HG03045 (cell line): Measurements from ENCODE around the gene INSR.
"Not testable (repeated sequence)": the region's sequence is repeated elsewhere in the genome, so short reads cannot be mapped to it uniquely, and the experiment has no call there.

Experiments used
- ATAC-seq: cut with Tn5 transposase; IDR thresholded peaks from one replicate; pipeline ENCODE4 v1.9.1; 2021; ENCODE audit warnings: mild to moderate bottlenecking, moderate library complexity; ENCODE audit not compliant: unreplicated experiment

The INSR gene

DNA sequence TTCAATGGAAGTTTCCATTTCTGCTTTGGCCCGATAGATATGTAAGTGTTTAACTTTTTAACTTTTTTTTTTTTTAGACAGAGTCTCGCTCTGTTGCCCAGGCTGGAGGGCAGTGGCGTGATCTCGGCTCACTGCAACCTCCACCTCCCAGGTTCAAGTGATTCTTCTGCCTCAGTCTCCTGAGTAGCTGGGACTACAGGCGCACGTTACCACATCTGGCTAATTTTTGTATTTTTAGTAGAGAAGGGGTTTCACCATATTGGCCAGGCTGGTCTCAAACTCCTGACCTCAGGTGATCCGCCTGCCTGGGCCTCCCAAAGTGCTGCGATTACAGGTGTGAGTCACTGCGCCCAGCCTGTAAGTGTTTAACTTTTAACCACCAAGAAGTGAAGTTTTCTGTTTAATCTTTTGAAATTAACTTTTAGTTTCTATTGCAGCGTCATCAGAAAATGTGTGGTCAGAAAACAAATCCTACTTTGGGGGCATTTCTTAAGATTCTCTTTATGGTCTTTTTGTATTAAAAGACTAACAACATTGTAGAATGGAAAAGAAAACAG is 147.0 kb downstream of the INSR start:
- not testable (repeated sequence) for ATAC-seq

DNA sequence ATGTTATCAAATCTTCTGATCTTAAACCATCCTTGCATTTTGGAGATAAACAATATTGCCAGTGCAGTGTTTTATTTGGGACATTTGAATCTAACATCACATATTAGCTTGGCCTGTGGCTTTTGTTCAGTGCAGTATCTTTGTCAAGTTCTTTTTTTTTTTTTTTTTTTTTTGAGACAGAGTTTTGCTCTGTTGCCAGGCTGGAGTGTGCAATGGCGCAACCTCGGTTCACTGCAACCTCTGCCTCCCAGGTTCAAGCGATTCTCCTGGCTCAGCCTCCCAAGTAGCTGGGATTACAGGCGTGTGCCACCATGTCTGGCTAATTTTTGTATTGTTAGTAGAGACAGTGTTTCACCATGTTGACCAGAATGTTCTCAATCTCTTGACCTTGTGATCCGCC is 148.1 kb downstream of the INSR start:
- not testable (repeated sequence) for ATAC-seq

DNA sequence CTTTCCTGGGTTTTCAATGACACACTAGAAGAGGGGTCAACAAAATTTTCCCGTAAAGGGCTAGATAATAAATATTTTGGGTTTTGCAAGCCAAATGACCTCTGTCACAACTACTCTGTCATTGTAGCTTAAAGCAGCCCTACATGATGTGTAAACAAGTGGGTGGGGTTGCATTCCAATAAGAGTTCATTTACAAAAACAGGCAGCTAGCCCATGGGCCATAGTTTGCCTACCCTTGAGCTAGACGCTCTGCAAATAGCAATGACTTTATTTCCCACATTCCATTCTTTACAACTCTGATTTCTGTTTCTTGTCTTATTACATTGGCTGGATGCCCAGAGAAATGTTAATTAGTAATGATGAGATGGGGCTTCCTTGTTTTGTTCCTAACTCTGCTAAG is 148.7 kb downstream of the INSR start:
- no peak for ATAC-seq

DNA sequence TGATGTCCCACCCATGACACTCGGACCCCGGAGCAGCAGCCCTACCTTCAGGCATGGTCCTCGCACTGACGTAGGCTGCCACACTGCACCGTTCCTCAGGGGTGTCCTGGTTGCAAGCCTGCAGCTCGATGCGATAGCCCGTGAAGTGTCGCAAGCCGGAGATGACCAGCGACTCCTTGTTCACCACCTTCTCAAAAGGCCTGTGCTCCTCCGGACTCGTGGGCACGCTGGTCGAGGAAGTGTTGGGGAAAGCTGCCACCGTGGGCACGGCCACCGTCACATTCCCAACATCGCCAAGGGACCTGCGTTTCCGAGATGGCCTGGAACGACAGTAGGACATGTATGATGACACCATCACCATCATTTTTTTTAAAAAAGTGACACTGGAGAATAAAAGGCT is 151.4 kb downstream of the INSR start:
- ATAC-seq = no peak

DNA sequence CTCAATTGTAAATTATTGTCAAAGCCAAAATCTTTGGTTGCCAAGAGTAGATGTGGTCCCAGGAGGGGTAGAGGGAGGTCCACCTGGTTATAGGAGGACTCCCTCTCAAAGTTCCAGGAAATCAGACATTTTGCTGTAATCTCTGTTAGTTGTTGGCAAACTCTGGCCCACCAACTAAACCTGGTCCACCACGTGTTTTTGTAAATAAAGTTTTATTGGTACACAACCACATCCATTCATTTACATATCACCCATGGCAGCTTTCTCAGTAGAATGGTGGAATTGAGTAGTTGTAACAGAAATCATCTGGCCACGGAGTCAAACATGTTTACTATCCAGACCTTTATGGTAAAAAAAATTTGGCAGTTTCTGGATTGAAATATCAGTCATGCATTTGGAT is 154.1 kb downstream of the INSR start:
- no peak for ATAC-seq

DNA sequence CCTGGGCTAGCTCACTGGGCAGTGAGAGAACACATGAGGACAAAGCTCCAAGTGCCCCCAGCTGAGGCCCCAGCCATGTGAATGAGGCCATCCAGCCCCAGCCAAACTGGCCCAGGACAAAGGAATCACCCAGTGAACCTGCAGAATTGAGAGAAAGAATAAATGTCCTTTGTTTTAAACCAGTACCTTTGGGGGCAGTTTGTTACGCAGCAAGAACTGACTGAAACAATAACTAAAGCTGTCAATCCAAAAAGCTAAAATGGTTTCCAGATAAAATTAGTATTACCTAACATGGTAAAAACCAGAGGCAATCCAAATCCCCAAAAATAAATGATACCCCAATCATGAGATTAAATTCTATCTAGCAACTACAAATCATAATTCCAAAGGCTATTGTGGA is 155.1 kb downstream of the INSR start:
- ATAC-seq = no peak

DNA sequence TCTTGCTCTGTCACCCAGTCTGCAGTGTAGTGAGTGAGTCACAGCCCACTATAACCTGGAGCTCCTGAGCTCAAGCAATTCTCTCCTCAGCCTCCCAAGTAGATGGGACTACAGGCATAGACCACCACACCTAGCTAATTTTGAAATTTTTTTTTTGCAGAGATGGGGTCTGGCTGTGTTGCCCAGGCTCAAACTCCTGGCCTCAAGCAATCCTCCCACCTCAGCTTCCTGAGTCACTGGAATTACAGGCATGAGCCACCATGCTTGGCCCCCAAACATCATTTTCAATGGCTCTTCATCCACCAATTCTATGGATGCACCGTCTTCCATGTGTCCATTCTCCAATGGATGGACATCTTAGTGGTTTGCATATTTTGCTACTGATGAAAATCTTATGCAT is 155.8 kb downstream of the INSR start:
- ATAC-seq = no peak

DNA sequence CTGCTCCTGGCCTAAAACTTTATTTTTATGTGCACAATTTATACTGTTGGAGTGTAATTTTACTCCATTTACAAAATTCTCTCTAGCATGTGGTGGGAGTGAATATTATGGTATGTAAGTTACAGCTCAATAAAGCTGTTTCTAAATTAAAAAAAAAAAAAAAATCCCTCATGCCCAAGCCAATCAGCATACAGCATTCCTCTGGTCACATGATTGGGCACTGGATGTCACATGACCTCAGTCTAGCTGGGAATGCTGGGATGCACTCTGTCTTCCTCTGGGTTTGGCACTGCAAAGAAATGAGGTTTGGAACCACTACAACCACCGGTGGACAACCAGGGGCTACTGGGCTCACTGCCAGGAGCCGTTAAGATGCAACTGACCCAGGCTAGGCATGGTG is 157.1 kb downstream of the INSR start:
- no peak for ATAC-seq

DNA sequence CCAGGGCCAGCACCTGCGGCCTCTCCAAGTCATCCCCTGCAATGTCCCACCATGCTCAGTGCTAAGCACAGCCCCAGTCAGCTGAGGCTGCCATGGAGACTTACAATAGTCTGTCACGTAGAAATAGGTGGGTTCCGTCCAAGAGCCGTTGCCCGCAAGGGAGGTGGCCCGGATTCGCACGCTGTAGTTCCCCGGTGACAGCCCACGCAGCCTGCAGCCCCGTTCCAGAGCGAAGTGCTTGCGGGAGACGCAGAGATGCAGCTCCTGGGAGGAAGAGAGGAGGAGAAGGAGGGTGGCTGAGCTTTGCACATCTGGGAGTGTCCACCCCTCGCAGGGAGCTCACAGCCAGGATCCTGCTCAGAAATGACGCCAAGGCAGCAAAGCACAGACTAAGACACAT is 162.2 kb downstream of the INSR start:
- no peak for ATAC-seq

DNA sequence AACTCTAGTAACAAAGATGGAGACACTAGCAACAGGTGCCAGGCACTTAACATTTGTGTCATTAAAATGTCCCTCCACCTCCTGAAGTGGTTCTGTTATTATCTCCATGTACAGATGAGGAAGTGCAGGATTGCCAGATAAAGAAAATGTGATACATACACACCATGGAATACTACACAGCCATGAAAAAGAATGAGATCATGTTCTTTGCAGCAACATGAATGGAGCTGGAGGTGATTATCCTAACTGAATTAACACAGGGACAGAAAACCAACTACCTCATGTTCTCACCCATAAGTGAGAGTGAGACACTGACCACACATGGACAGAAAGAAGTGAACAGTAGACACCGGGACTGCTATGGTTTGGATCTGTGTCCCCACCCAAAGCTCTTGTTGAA is 164.2 kb downstream of the INSR start:
- no peak for ATAC-seq

DNA sequence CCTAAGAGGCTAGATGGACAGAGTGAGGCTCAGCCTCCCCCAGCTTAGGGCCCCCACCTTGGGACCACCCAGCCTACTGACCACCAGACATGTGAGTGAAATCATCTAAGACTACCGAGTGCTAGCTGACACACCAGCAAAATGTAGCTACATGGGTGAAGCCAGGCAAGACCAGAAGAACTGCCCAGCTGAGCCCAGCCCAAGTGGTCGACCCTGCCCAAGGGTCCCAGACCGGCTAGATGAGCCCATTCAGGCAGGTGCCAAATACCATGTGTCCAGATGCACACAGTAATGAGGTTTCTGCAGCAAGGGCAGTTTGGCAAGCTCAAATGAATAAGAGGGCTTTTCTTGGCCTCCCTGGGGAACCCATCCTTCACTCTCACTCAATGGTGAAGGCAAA is 168.1 kb downstream of the INSR start:
- ATAC-seq = no peak

DNA sequence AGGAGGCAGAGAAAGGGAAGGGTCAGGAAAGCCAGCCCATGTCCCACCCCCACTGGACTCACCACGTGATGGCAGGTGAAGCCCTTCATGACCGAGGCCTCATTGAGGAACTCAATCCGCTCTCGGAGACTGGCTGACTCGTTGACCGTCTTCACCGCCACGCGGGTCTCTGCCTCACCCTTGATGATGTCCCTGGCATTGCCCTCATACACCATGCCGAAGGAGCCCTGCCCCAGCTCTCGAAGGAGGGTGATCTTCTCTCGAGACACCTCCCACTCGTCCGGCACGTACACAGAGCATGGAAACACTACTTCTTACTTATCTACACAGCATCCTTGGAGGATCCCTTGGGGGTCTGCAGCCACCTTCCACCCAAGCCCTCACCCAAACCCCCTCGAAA is 169.0 kb downstream of the INSR start:
- ATAC-seq = no peak

DNA sequence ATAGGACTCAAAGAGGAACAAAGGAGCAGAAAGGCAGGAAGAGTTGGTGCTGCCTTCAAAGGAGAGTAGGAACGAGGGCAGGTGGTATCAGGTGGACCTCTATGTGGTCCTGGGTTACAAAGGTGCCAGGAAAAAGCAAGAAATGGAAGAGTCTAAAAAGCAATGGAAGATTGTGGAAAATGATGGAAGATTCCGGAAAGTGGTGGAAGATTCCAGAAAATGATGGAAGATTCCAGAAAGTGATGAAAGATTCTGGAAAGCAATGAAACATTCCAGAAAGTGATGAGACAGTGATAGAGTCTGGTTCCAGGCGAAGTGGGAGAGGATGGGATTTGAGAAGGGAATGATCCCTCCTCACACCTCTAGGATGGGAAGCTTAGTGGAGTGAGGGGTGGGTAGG is 169.4 kb downstream of the INSR start:
- no peak for ATAC-seq

DNA sequence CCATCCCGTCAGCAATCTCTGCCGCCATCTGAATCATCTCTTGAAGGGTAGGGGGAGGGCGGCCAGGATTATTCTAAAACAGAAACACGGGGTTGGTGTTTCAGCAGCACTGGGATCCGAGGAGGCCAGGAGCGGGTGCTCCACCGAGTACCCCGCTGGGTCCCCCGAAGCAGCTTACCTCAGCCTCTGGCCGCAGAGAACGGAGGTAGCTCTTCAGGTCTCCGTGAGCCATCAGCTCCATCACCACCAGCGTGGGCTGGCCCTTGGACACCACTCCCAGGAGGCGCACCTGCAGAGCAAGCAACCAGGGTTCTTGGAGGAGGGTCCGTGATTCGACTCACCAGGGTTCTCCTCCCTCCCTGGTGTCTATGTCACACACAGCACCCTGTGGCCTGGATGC is 171.5 kb downstream of the INSR start:
- ATAC-seq = no peak

DNA sequence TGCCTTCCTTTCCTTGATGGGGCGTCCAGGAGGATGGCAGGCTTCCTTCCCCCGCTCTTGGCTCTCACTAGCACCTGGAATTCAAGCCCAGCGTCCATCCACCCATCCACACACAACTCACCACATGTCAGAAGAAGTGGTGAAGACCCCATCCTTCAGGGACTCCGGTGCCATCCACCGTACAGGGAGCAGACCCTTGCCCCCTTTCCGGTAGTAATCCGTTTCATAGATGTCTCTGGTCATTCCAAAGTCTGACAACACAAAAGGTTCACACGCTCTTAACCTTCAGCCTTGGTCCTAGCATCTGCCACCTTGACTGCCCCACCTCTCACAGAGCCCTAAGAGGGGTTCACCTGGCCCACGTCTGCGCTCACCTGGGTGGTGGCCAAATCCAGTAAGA is 173.7 kb downstream of the INSR start:
- ATAC-seq = no peak

DNA sequence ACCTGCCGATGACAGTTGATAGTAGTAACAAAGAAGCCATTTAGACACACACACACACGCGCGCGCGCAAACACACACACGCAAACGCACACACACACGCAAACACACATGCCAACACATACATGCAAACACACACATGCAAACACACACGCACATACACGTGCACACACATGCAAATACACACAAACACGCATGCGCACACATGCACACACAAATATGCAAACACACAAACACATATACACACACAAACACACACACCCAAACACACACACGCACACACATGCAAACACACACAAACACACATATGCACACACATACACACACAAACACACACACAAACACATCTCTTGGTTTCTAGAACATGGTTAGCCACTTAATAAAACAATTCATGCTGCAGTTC is 174.6 kb downstream of the INSR start:
- ATAC-seq = no peak

DNA sequence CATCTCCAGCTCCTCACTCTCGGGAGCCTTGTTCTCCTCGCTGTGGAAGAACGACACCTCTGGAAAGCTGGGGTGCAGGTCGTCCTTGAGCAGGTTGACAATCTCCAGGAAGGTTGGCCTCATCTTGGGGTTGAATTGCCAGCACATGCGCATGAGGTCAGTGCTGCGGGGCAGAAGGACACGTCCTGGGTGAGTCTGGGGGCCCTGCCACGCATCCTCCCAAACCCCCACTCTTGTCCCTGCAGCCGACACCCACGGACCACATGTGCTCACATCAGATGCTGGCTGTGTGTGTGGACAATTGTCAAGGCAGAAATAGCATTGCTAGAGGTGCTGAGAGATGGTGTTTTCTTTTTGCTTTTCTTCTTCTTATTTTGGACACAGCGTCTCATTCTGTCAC is 177.0 kb downstream of the INSR start:
- no peak for ATAC-seq

DNA sequence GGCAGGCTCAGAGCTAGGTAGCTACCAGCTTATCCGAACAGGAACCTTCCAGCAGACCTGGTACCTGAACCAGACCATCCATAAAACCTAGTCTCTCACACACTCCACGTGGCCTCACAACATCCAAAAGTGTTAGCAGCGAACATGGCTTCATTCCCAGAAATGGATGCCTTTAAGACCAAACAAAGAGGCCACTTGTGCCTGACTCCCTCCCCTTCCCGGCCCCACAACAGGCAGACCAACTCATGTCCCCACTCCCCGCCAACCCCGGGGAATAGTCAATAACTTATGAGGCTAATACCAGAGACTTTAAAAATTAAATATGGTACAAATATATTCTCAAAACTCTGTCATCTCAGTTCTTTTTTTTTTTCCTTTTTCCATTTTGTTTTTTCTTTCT is 178.5 kb downstream of the INSR start:
- ATAC-seq = no peak

DNA sequence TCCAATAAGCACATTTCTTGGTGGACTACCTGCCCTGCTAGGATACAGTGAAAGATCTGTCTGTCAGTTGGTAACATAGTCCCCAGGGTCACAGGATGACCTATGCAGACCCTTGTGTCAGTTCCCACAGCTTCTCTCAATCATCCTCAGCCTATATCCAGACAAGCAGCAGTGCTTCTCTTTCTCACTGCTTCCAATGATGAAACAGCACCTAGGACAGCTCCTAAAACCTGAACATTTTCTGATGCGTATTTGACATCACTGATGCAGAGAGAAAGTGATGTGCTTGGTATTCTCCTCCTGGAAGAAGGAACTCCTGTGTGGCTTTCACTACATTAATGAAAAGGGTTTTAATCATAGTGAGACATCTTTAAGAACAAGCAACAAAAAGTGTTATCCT is 181.0 kb downstream of the INSR start:
- ATAC-seq = no peak

DNA sequence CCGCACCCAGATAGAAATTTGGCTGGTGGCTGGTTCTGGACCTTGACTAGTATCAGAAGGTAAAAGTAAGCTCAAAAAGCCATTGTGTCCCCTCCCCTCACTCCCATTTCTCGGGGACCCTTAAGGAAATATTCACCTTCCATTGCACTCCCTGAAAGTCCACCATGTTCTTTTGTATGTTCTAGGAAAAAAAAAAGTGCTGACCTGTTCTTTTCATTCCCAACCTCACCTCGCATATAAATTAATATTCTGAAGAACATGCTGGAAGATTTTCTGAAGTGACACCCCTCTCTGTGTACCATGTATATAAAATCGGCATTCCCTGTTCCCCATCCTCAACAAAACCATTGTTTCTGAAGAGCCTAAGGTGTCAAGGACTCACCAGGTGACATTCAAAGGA is 181.5 kb downstream of the INSR start:
- ATAC-seq = no peak

DNA sequence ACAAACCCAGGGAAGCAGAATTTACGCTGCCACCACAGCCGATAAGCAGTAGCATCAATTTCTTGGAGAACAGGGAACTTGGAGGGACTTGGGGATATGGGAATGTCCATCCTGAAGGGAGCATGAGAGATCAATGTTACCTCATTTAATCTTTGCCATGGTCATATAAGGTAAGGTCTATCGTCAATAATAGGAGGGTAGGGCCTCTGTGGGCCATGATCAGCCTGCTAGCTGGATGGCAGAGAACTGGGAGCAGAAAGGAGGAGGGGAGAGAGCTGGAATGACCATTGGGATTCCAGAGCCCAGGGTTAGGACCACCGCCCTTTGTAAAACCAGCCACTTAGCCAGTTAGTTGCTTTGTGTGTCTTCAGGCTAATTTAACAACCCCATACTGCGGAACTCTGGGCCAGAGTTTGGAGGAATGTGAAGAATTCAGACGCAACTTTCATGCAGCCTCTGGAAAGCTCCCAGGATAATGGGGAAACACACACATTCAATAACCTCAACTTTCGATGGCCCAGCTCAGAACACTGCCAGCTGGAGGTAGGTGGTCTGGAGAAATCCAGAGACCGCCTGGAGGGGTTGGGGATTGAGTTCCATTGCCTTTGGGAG is 184.4 kb downstream of the INSR start:
- ATAC-seq = no peak

DNA sequence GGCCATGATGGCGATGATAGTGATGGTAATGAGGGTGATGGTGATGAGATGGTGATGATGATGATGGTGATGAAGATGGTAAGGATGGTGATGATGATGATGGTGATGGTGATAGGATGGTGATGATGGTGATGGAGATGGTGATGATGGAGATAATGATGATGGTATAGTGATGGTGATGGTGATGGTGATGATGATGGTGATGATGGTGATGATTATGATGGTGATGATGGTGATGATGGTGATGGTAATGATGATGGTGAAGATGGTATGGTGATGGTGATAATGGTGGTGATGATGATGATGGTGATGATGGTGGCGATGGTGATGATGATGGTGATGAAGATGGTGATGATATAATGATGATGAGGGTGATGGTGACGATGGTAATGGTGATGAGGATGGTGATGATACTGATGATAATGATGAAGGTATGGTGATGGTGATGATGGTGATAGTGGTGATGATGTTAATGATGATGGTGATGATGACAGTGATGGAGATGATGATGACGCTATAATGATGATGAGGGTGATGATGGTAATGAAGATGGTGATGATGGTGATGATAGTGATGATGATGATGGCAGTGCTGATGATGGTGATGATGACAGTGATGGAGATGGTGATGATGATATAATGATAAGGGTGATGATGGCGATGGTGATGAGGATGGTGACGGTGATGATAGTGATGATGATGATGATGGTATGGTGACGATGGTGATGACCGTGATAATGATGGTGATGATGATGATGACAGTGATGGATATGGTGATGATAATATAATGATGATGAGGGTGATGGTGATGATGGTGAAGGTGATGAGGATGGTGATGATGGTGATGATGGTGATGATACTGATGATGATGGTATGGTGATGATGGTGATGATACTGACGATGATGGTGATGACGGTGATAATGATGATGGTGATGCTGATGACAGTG is 187.2 kb downstream of the INSR start:
- no peak for ATAC-seq
